Psoas muscle (tissue), 8 donors: ENCODE measurements around the gene FCMR. TPM values are rescaled to one million over a fixed set of nuclear protein-coding genes. Genes with fewer than 3 reads are reported as not detected.

Experiments
- ATAC-seq, 4 donors: fragments of 200-7000 bp; cut with Tn5 transposase; one replicate each; pipeline ENCODE4 v1.9.1; 2020; ENCODE audit warnings: moderate library complexity in 3 of 4, mild to moderate bottlenecking in 2 of 4
- DNase-seq, 2 donors: peaks; one replicate each; pipeline ENCODE4 v3.0.0-alpha.2; 2020
- H3K27ac ChIP-seq: fragments of 200-600 bp; one replicate; pipeline ENCODE4 v1.8.0; 2022
- H3K27me3 ChIP-seq, 3 donors: fragments of 200-600 bp in 1 of 3; one replicate each; pipeline versions ENCODE4 v1.6.1 to v1.8.0; 2013 to 2022; ENCODE audit warnings: low read length in 2 of 3, mild to moderate bottlenecking in 2 of 3, moderate library complexity in 1 of 3; ENCODE audit not compliant: insufficient read depth in 3 of 3
- H3K36me3 ChIP-seq, 2 donors: fragments of 200-600 bp in 1 of 2; one replicate each; pipeline versions ENCODE4 v1.6.1 to v1.8.0; 2013 to 2022; ENCODE audit warnings: low read depth in 1 of 2, mild to moderate bottlenecking in 1 of 2, moderate library complexity in 1 of 2; ENCODE audit not compliant: insufficient read depth in 1 of 2
- H3K4me1 ChIP-seq: fragments of 200-600 bp; one replicate; pipeline ENCODE4 v1.8.0; 2022
- H3K4me3 ChIP-seq: fragments of 200-600 bp; one replicate; pipeline ENCODE4 v1.8.0; 2022; ENCODE audit warnings: mild to moderate bottlenecking
- H3K9me3 ChIP-seq: fragments of 200-600 bp; one replicate; pipeline ENCODE4 v1.8.0; 2022
- CTCF ChIP-seq: fragments of 200-600 bp; IDR thresholded peaks from one replicate; pipeline ENCODE4 v1.8.0; 2022; ENCODE audit warnings: antibody characterized with exemption
- WGBS, 3 donors: extraction: QIAGEN DNeasy Blood & Tissue Kit; methylation state at CpG; one replicate each; pipeline versions ENCODE4 v1.1.6 to v1.1.7; 2013; 5-methylcytosine and 5-hydroxymethylcytosine counted together
- intact Hi-C, 2 donors: fragments of 100-400 bp; cut with DNase I; formaldehyde crosslinking; loops; one replicate each; pipeline versions ENCODE4 v1.11.0 to v1.14.2; 2022
- polyA plus RNA-seq, 3 donors: library from polyadenylated mRNA; stranded (reverse); fragments of 200-250 nt; gene quantifications; one replicate each; pipeline ENCODE4 v1.2.3, GENCODE V29; 2013
- total RNA-seq, 4 donors: library from RNA; stranded (reverse); fragmentation: NEBNext Ultra II Directional in 2 of 4; extraction: Animal tissue kit (Norgen Biotek cat#: 25700) in 2 of 4; gene quantifications; one replicate each; pipeline versions ENCODE4 v1.2.1 to v1.2.4, GENCODE V29; 2021 to 2023
- donor health status: healthy with polysubstance abuse.
- donor health status: DM: no; HTN: no; CAD: no; lungs with moderate emphysema.
- donor health status: Bipolar disorder and iron deficiency.
- donor health status: healthy.
- donor health status: DM: yes; HTN: yes; CAD: no.
- donor health status: DM: no; HTN: no; CAD: no.
- donor health status: DM: no; HTN: no; CAD: no.
- donor health status: DM: yes; HTN: yes; CAD: no.

FCMR gene
- total and polyA plus RNA-seq, 7 donors: 1.0 to 29.5 (median 4.4) TPM

GRCh38 chr1:206923009-206923960, 1.5 kb upstream of the FCMR start:
- Histone ChIP-seq H3K4me3 (no peak overlapping the region), H3K27me3 (peaks cover 0 to 5% (median 0%) of the 10 kb centered on the region in 3 donors), H3K27ac (peak overlapping the region; percentile 23), H3K4me1 (no peaks in the 10 kb centered on the region), H3K9me3 (no peaks in the 10 kb centered on the region), H3K36me3 (no peaks in the 10 kb centered on the region)
- peak in 2 of 4 donors; percentile 20 to 22 for ATAC-seq
- intact Hi-C loops: no loop called here
- WGBS, 3 donors: 53 to 58% (median 57%) methylated on average over 12 of the region's 12 CpGs
- no peak for TF ChIP-seq CTCF
- DNase-seq: peak in 1 of 2 donors; percentile 52

- Histone ChIP-seq H3K4me1 (no peaks in the 10 kb centered on the region), H3K9me3 (no peaks in the 10 kb centered on the region), H3K27ac (peak overlapping the region; percentile 23), H3K36me3 (no peaks in the 10 kb centered on the region), H3K27me3 (peaks cover 0 to 5% (median 0%) of the 10 kb centered on the region in 3 donors), H3K4me3 (no peak overlapping the region)
- 57 to 72% (median 63%) methylated on average over 1 of the region's 1 CpG for WGBS, 3 donors
- no peak for TF ChIP-seq CTCF
- intact Hi-C loops: no loop called here
- no peak for DNase-seq
- ATAC-seq: no peak
Measured at GRCh38 chr1:206922524-206922923, 783 bp upstream of the FCMR start.

- no peak overlapping the region for H3K27ac ChIP-seq
- TF ChIP-seq CTCF: no peak
- no peaks in the 10 kb centered on the region for H3K4me1 ChIP-seq
- no peak overlapping the region for H3K4me3 ChIP-seq
- H3K27me3 ChIP-seq: peaks cover 0 to 5% (median 0%) of the 10 kb centered on the region in 3 donors
- no peaks in the 10 kb centered on the region for H3K9me3 ChIP-seq
- DNase-seq: no peak
- no peak for ATAC-seq
- intact Hi-C loops: loop anchor here in 1 of 2 donors (10.0 kb wide), 1 partner anchor 443 kb away; the partner anchor contains the start of gene IKBKE
- 75 to 87% (median 75%) methylated on average over 3 of the region's 3 CpGs for WGBS, 3 donors
- H3K36me3 ChIP-seq: no peaks in the 10 kb centered on the region
Measured at GRCh38 chr1:206918076-206918475, 3.7 kb downstream of the FCMR start.

- intact Hi-C loops: loop anchor here in 1 of 2 donors (10.0 kb wide), 1 partner anchor 441 kb away; the partner anchor contains the start of gene IKBKE
- Histone ChIP-seq H3K4me3 (no peak overlapping the region), H3K27ac (no peak overlapping the region), H3K4me1 (peaks cover 3% of the 10 kb centered on the region), H3K9me3 (no peaks in the 10 kb centered on the region), H3K36me3 (no peaks in the 10 kb centered on the region), H3K27me3 (peaks cover 0 to 5% (median 0%) of the 10 kb centered on the region in 3 donors)
- ATAC-seq: no peak
- no peak for DNase-seq
- 67 to 72% (median 68%) methylated on average over 8 of the region's 8 CpGs for WGBS, 3 donors
- no peak for TF ChIP-seq CTCF
Measured at GRCh38 chr1:206916000-206916709, 5.6 kb downstream of the FCMR start.
